ENCODE data around the gene FAM162B.
"Not testable (repeated sequence)": the region's sequence is repeated elsewhere in the genome, so short reads cannot be mapped to it uniquely, and the experiment has no call there.

Gene FAM162B

DNA sequence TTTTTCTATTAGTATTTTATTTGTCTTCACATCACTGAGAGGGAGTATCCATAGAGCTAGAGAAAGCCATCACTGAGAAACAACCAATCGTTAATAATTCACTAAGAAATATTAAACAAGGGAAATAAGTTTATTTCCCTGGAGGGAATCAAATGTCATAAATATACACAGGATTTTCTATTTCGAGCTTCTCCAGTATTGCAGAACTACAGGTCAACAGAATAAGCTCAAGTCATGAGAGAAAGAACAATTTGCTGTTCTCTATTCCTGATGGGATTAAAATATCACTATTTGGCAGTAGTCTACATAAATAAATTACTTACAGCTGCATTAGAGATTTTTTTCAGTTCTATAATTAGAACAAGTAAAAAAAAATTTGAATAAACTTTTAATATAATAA is 2.2 kb upstream of the FAM162B start:
- Histone ChIP-seq H3K36me3 (ENCODE audit: control insufficient read depth in 2 of 2, insufficient read depth in 2 of 2, low read length in 2 of 2) (no peaks in the 10 kb centered on the region), H3K27me3 (ENCODE audit: control insufficient read depth in 2 of 2, insufficient read depth in 2 of 2, low read length in 2 of 2) (peaks cover 15 to 19% of the 10 kb centered on the region in 2 donors), H3K9ac (ENCODE audit: low read depth in 1 of 2, low read length in 2 of 2) (no peak overlapping the region), H3K27ac (ENCODE audit: low read depth in 2 of 2, low read length in 2 of 2) (no peak overlapping the region), H3K9me3 (ENCODE audit: control insufficient read depth in 2 of 2, low read length in 2 of 2) (no peaks in the 10 kb centered on the region), H3K4me1 (ENCODE audit: control insufficient read depth in 2 of 2, insufficient read depth in 2 of 2, low read length in 2 of 2) (peaks cover 0 to 4% of the 10 kb centered on the region in 2 donors), H3K4me3 (ENCODE audit: low read length in 2 of 2) (no peak overlapping the region)

DNA sequence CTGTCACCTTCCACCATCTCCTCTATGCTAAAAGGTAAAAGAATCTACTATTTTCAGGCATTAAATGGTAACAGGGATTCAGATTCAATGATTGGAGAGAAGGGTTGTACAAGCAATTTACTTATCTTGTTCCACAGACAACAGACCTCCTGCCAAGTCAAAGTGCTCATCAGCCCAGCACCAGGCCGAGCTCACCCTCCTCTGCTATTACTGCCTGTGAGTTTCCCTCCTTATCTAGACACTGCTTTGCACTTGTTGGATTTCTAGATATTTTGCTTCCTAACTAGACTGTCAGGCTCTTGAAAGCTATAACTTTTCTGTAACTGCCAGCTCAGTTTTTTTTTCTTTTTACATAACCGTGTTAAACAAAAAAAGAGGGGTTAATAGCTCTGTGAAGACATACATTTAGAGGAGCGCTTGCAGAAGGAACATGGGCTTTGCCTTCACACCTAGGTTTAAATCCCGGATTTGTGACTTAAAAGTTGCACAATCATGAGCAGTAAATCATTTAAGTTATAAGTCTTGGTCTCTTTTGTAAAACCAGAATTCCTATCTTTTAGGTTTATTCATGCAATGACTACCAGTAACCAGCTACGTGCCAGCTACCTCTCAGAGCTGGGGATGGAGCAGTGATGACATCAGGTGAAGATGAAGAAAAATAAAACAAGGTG is 1.1 kb upstream of the FAM162B start:
- Histone ChIP-seq H3K27me3 (ENCODE audit: control insufficient read depth in 2 of 2, insufficient read depth in 2 of 2, low read length in 2 of 2) (peaks cover 15 to 19% of the 10 kb centered on the region in 2 donors), H3K9ac (ENCODE audit: low read depth in 1 of 2, low read length in 2 of 2) (no peak overlapping the region), H3K9me3 (ENCODE audit: control insufficient read depth in 2 of 2, low read length in 2 of 2) (no peaks in the 10 kb centered on the region), H3K36me3 (ENCODE audit: control insufficient read depth in 2 of 2, insufficient read depth in 2 of 2, low read length in 2 of 2) (no peaks in the 10 kb centered on the region), H3K4me3 (ENCODE audit: low read length in 2 of 2) (no peak overlapping the region), H3K4me1 (ENCODE audit: control insufficient read depth in 2 of 2, insufficient read depth in 2 of 2, low read length in 2 of 2) (peaks cover 0 to 4% of the 10 kb centered on the region in 2 donors), H3K27ac (ENCODE audit: low read depth in 2 of 2, low read length in 2 of 2) (no peak overlapping the region)

DNA sequence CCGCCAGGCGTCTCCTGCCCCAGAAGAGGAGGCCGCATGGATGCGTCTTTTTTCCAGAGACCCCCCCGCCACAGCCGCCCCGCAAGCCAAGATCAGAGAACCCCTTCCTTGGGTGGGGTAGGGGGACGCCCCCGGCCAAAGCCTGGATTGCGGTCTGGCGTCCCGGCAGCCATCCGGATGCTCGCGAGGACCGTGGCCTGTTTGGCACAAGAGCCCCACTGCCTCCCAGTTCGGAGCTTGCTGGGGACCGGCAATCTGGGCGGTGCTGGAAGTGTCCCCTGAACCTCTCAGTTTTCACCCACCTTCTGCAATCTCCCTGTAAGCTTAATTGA is 924 bp downstream of the FAM162B start:
- H3K4me3 ChIP-seq (ENCODE audit: low read length in 2 of 2): peak overlapping the region; percentile 50 to 58
- H3K27me3 ChIP-seq (ENCODE audit: control insufficient read depth in 2 of 2, insufficient read depth in 2 of 2, low read length in 2 of 2): peaks cover 15 to 19% of the 10 kb centered on the region in 2 donors
- H3K9me3 ChIP-seq (ENCODE audit: control insufficient read depth in 2 of 2, low read length in 2 of 2): no peaks in the 10 kb centered on the region
- H3K9ac ChIP-seq (ENCODE audit: low read depth in 1 of 2, low read length in 2 of 2): peak overlapping the region in 1 of 2 donors; percentile 23
- no peaks in the 10 kb centered on the region for H3K36me3 ChIP-seq (ENCODE audit: control insufficient read depth in 2 of 2, insufficient read depth in 2 of 2, low read length in 2 of 2)
- H3K4me1 ChIP-seq (ENCODE audit: control insufficient read depth in 2 of 2, insufficient read depth in 2 of 2, low read length in 2 of 2): peaks cover 0 to 4% of the 10 kb centered on the region in 2 donors
- H3K27ac ChIP-seq (ENCODE audit: low read depth in 2 of 2, low read length in 2 of 2): no peak overlapping the region

DNA sequence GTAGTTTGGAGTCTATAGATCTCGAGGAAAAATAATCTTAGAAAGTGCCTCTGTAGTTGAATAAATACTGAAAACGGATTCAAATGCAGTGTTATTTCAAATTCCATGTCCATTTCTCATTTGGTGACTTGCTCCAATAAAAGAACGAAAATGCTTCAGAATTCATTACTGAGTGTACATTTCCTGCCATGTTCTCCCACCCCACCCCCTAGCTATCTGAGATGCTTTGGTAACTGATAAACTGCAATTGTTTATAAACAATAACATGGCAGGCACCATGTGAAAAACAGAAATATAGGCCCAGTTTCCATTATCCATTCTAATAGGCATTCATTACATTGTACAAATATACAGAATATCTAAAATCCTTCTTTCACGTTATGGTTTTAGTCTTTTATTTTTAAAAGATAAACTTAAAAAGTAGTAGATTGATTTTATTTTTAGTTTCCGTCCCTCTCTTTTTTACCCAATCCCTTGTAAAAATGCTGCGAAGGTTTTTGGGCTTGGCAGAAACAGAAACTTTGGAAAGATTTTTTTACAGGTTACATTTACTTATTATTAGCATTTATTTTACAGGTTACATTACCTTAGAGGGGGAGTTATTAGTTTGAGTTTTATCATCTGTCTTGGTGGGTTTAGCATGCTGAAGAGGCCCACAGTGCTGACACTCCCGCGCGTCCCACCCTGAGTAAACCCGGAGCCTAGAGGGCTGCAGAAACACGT is 1.5 kb downstream of the FAM162B start:
- H3K9ac ChIP-seq (ENCODE audit: low read depth in 1 of 2, low read length in 2 of 2): no peak overlapping the region
- no peaks in the 10 kb centered on the region for H3K36me3 ChIP-seq (ENCODE audit: control insufficient read depth in 2 of 2, insufficient read depth in 2 of 2, low read length in 2 of 2)
- no peak overlapping the region for H3K4me3 ChIP-seq (ENCODE audit: low read length in 2 of 2)
- H3K27ac ChIP-seq (ENCODE audit: low read depth in 2 of 2, low read length in 2 of 2): no peak overlapping the region
- peaks cover 15 to 19% of the 10 kb centered on the region in 2 donors for H3K27me3 ChIP-seq (ENCODE audit: control insufficient read depth in 2 of 2, insufficient read depth in 2 of 2, low read length in 2 of 2)
- H3K4me1 ChIP-seq (ENCODE audit: control insufficient read depth in 2 of 2, insufficient read depth in 2 of 2, low read length in 2 of 2): peaks cover 0 to 4% of the 10 kb centered on the region in 2 donors
- H3K9me3 ChIP-seq (ENCODE audit: control insufficient read depth in 2 of 2, low read length in 2 of 2): no peaks in the 10 kb centered on the region

DNA sequence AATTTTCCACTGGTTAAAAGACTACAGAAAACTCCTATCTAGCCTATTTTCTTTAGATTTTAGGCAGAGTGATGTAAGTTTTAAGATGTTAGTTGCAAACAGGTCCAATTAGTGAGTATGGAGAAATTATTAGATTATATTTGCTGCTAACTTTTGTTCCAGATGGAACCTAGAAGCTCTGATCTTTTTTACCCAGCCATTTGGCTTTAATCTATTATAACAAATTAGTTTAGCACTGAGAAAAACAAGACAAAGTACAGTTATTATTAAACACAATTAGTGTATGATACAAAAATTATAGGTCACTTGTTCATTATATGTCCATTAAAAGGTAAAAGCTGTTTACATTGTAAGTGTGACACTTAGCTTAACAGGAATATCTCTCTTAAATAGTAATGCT is 2.5 kb downstream of the FAM162B start:
- no peak overlapping the region for H3K9ac ChIP-seq (ENCODE audit: low read depth in 1 of 2, low read length in 2 of 2)
- peaks cover 15 to 19% of the 10 kb centered on the region in 2 donors for H3K27me3 ChIP-seq (ENCODE audit: control insufficient read depth in 2 of 2, insufficient read depth in 2 of 2, low read length in 2 of 2)
- H3K9me3 ChIP-seq (ENCODE audit: control insufficient read depth in 2 of 2, low read length in 2 of 2): no peaks in the 10 kb centered on the region
- no peaks in the 10 kb centered on the region for H3K36me3 ChIP-seq (ENCODE audit: control insufficient read depth in 2 of 2, insufficient read depth in 2 of 2, low read length in 2 of 2)
- H3K27ac ChIP-seq (ENCODE audit: low read depth in 2 of 2, low read length in 2 of 2): no peak overlapping the region
- peaks cover 0 to 4% of the 10 kb centered on the region in 2 donors for H3K4me1 ChIP-seq (ENCODE audit: control insufficient read depth in 2 of 2, insufficient read depth in 2 of 2, low read length in 2 of 2)
- H3K4me3 ChIP-seq (ENCODE audit: low read length in 2 of 2): no peak overlapping the region

DNA sequence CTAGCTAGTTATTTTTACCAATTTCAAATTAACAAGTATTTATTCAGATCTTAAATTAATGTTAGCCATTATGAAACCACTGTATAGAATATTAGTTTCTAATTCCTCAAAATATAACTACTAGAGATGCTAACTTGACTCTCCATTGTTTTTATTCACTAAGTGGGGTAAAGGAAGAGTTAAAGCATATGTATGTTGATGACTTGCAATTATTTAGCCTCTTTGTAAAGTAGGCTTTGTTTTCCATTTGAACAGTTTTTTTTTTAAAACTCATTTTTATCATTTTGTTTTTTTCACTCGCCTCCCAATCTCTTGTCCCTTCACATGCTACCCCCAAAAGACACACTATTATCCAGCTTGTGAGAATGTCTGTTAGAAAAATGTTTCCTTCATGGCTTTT is 3.3 kb downstream of the FAM162B start:
- H3K4me1 ChIP-seq (ENCODE audit: control insufficient read depth in 2 of 2, insufficient read depth in 2 of 2, low read length in 2 of 2): peaks cover 0 to 4% of the 10 kb centered on the region in 2 donors
- no peaks in the 10 kb centered on the region for H3K36me3 ChIP-seq (ENCODE audit: control insufficient read depth in 2 of 2, insufficient read depth in 2 of 2, low read length in 2 of 2)
- no peaks in the 10 kb centered on the region for H3K9me3 ChIP-seq (ENCODE audit: control insufficient read depth in 2 of 2, low read length in 2 of 2)
- H3K9ac ChIP-seq (ENCODE audit: low read depth in 1 of 2, low read length in 2 of 2): no peak overlapping the region
- H3K4me3 ChIP-seq (ENCODE audit: low read length in 2 of 2): no peak overlapping the region
- H3K27ac ChIP-seq (ENCODE audit: low read depth in 2 of 2, low read length in 2 of 2): no peak overlapping the region
- H3K27me3 ChIP-seq (ENCODE audit: control insufficient read depth in 2 of 2, insufficient read depth in 2 of 2, low read length in 2 of 2): peaks cover 15 to 19% of the 10 kb centered on the region in 2 donors

DNA sequence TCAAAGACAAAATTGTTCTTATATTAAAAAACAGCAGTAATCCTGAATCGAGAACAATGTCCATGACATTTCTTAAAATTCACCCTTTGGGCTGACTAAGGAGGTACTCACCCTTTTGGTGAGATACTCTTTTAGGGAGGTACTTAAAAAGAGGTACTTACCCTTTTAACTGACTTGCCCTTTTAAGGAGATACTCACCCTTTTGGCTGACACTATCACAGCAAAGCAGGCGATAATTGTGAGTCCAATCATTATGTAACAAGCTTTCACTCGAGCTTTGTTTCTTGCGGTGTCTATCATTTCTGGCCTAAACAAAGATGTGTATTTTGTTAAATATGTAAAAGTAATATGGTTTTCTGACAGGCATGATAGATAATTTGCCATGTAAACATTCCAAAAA is 3.7 kb downstream of the FAM162B start:
- Histone ChIP-seq H3K9ac (ENCODE audit: low read depth in 1 of 2, low read length in 2 of 2) (no peak overlapping the region), H3K36me3 (ENCODE audit: control insufficient read depth in 2 of 2, insufficient read depth in 2 of 2, low read length in 2 of 2) (no peaks in the 10 kb centered on the region), H3K27ac (ENCODE audit: low read depth in 2 of 2, low read length in 2 of 2) (no peak overlapping the region), H3K9me3 (ENCODE audit: control insufficient read depth in 2 of 2, low read length in 2 of 2) (no peaks in the 10 kb centered on the region), H3K4me3 (ENCODE audit: low read length in 2 of 2) (no peak overlapping the region), H3K27me3 (ENCODE audit: control insufficient read depth in 2 of 2, insufficient read depth in 2 of 2, low read length in 2 of 2) (peaks cover 14 to 17% of the 10 kb centered on the region in 2 donors), H3K4me1 (ENCODE audit: control insufficient read depth in 2 of 2, insufficient read depth in 2 of 2, low read length in 2 of 2) (peaks cover 0 to 4% of the 10 kb centered on the region in 2 donors)

DNA sequence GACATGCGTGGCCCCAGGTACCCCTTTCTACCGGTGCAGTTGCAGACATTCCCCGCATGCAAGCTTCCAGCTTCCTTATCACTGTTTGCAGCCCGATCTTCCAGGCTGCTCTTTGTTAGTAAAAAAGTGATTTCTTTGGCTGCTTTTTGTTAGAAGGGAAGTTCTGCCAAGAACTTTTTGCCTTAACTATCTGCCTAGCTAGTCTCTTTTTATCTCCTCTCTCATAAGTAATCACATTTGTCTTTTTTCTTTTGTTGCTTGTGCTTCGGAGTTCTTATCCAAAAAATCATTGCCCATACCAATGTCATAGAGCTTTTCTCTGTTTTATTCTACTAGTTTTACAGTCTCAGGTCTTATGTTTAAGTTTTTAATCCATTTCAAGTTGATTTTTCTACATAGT is 20.3 kb downstream of the FAM162B start:
- no peak overlapping the region for H3K4me3 ChIP-seq (ENCODE audit: low read length in 2 of 2)
- no peak overlapping the region for H3K27ac ChIP-seq (ENCODE audit: low read depth in 2 of 2, low read length in 2 of 2)
- no peaks in the 10 kb centered on the region for H3K36me3 ChIP-seq (ENCODE audit: control insufficient read depth in 2 of 2, insufficient read depth in 2 of 2, low read length in 2 of 2)

DNA sequence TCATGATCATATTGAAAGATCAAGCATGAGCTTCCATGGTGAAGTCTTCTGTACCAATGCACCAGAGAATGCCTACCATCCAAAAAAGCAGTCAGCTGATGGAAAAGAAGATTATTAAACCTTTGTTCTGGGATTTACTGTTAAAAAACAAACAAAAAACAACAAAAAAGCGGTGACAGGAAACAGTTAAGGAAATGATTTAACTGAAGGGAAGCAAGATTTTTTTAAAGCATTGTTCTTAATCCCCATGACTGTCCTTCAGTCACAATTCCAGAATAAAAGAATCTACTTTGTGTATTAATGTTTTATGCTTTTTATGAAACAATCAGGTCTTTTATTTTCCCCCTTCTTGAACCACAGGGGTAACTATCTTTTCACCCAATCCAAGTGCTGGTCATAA is 23.9 kb downstream of the FAM162B start:
- Histone ChIP-seq H3K27me3 (ENCODE audit: control insufficient read depth in 2 of 2, insufficient read depth in 2 of 2, low read length in 2 of 2) (no peaks in the 10 kb centered on the region), H3K4me3 (ENCODE audit: low read length in 2 of 2) (no peak overlapping the region), H3K9me3 (ENCODE audit: control insufficient read depth in 2 of 2, low read length in 2 of 2) (no peaks in the 10 kb centered on the region), H3K36me3 (ENCODE audit: control insufficient read depth in 2 of 2, insufficient read depth in 2 of 2, low read length in 2 of 2) (no peaks in the 10 kb centered on the region), H3K4me1 (ENCODE audit: control insufficient read depth in 2 of 2, insufficient read depth in 2 of 2, low read length in 2 of 2) (no peaks in the 10 kb centered on the region), H3K9ac (ENCODE audit: low read depth in 1 of 2, low read length in 2 of 2) (no peak overlapping the region), H3K27ac (ENCODE audit: low read depth in 2 of 2, low read length in 2 of 2) (no peak overlapping the region)

More for the DNA sequence above, 20.3 kb downstream of the FAM162B start:
- Histone ChIP-seq H3K9ac (ENCODE audit: low read depth in 1 of 2, low read length in 2 of 2) (no peak overlapping the region), H3K27me3 (ENCODE audit: control insufficient read depth in 2 of 2, insufficient read depth in 2 of 2, low read length in 2 of 2) (no peaks in the 10 kb centered on the region), H3K9me3 (ENCODE audit: control insufficient read depth in 2 of 2, low read length in 2 of 2) (no peaks in the 10 kb centered on the region), H3K4me1 (ENCODE audit: control insufficient read depth in 2 of 2, insufficient read depth in 2 of 2, low read length in 2 of 2) (no peaks in the 10 kb centered on the region)

DNA sequence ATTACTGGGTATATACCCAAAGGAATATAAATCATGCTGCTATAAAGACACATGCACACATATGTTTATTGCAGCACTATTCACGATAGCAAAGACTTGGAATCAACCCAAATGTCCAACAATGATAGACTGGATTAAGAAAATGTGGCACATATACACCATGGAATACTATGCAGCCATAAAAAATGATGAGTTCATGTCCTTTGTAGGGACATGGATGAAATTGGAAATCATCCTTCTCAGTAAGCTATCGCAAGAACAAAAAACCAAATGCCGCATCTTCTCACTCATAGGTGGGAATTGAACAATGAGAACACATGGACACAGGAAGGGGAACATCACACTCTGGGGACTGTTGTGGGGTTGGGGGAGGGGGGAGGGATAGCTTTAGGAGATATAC is 25.0 kb downstream of the FAM162B start:
- H3K27me3 ChIP-seq (ENCODE audit: control insufficient read depth in 2 of 2, insufficient read depth in 2 of 2, low read length in 2 of 2); H3K4me1 ChIP-seq (ENCODE audit: control insufficient read depth in 2 of 2, insufficient read depth in 2 of 2, low read length in 2 of 2); H3K4me3 ChIP-seq (ENCODE audit: low read length in 2 of 2); H3K9ac ChIP-seq (ENCODE audit: low read depth in 1 of 2, low read length in 2 of 2); H3K9me3 ChIP-seq (ENCODE audit: control insufficient read depth in 2 of 2, low read length in 2 of 2); H3K36me3 ChIP-seq (ENCODE audit: control insufficient read depth in 2 of 2, insufficient read depth in 2 of 2, low read length in 2 of 2); H3K27ac ChIP-seq (ENCODE audit: low read depth in 2 of 2, low read length in 2 of 2): not testable (repeated sequence)
